Ovary (tissue), 3 donors: ENCODE data around the gene USP6.
"Not testable (repeated sequence)": the region's sequence is repeated elsewhere in the genome, so short reads cannot be mapped to it uniquely, and the experiment has no call there.

Experiments used
- EP300 ChIP-seq: sonication (generic); formaldehyde crosslinking; IDR thresholded peaks from one replicate; pipeline ENCODE4 v1.6.1; 2017; ENCODE audit warnings: antibody characterized with exemption
- POLR2A ChIP-seq: fragments of 450-650 bp; IDR thresholded peaks from one replicate; pipeline ENCODE4 v1.6.1; 2017; ENCODE audit warnings: antibody characterized with exemption, mild to moderate bottlenecking, moderate library complexity
- TF ChIP-seq, protein P1 (sequence below), 3 donors: fragments of 450-650 bp in 2 of 3; fragments of 200-600 bp in 1 of 3; IDR thresholded peaks; one replicate each; pipeline versions ENCODE4 v1.5.1 to v1.8.0; 2016 to 2022; ENCODE audit warnings: antibody characterized with exemption in 3 of 3, mild to moderate bottlenecking in 1 of 3
- donor health status: DM: no; HTN: no; CAD: no.

GRCh38 chr17:5137511-5138197, 21.8 kb downstream of the USP6 start:
- TF ChIP-seq, protein P1, sequence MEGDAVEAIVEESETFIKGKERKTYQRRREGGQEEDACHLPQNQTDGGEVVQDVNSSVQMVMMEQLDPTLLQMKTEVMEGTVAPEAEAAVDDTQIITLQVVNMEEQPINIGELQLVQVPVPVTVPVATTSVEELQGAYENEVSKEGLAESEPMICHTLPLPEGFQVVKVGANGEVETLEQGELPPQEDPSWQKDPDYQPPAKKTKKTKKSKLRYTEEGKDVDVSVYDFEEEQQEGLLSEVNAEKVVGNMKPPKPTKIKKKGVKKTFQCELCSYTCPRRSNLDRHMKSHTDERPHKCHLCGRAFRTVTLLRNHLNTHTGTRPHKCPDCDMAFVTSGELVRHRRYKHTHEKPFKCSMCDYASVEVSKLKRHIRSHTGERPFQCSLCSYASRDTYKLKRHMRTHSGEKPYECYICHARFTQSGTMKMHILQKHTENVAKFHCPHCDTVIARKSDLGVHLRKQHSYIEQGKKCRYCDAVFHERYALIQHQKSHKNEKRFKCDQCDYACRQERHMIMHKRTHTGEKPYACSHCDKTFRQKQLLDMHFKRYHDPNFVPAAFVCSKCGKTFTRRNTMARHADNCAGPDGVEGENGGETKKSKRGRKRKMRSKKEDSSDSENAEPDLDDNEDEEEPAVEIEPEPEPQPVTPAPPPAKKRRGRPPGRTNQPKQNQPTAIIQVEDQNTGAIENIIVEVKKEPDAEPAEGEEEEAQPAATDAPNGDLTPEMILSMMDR (IDR thresholded peaks at IDR 0.05): not testable (repeated sequence)
- TF ChIP-seq POLR2A, EP300: not testable (repeated sequence)
